ENCODE measurements around the gene GUCY1B1. TPM values are rescaled to one million over a fixed set of nuclear protein-coding genes. Genes with fewer than 3 reads are reported as not detected.
A peak's percentile ranks its signal among the peaks of the same experiment; 100 is the strongest.
"Not testable (repeated sequence)": the region's sequence is repeated elsewhere in the genome, so short reads cannot be mapped to it uniquely, and the experiment has no call there.

Gene GUCY1B1
- total RNA-seq, 1 experiment from 2014 or later = 3.2 TPM

DNA sequence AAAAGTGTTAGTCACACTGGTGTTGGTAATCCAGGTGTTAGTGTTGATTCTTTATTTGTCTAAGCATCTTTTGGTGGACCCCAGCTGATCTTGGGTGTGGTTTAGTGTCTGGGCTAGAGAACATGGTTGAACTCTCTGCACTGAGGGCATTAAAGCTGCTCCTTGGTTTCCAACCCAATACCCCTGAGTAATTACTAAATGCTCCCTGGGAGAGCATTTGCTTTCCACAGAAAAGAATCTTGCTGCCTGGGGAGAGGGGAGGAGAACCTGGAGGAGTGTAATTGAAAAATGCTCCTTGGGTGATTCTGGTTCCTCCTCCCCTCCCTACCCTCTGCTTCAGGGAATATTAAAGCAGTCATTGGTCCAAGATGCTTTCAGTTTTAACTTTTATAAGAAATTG is 3.1 kb downstream of the GUCY1B1 start:
- DNase-seq (ENCODE audit: low read depth) = no peak

DNA sequence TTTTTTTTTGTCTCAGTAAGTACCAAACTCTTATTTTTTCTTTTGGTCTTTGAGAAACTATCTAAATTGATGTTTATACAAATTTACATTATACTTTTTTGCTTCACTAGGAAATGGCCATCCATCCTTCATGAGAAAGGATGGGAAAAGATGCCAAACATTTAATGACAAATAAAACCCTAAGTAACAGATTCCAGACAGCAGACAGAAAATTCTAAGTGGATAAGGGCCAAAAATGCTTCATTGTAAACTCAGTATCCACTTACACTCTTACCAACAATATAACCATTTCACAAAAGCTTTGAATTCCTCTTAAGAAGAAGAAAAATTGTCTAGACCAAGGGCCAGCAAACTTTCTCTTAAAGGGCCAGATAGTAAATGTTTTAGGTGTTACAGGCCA is 3.5 kb downstream of the GUCY1B1 start:
- DNase-seq (ENCODE audit: low read depth) = no peak

DNA sequence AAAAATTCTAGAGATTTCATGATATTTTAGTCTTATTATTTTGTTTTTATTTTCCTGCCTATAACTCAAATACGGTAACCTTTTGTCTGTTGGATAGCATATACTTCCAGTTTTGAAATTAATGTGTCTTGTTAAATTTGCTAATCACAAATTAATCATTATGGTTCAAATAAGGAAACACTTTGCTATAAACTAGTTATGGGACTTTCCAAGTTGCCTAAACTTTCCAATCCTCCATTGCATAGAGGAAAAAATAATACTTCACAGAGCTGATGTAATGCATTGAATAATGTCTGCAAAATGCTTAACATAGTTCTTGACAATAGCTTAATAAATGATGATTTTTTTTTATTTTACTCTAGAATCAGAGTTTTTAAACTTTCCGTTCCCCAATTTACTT is 4.7 kb downstream of the GUCY1B1 start:
- DNase-seq (ENCODE audit: low read depth) = no peak

DNA sequence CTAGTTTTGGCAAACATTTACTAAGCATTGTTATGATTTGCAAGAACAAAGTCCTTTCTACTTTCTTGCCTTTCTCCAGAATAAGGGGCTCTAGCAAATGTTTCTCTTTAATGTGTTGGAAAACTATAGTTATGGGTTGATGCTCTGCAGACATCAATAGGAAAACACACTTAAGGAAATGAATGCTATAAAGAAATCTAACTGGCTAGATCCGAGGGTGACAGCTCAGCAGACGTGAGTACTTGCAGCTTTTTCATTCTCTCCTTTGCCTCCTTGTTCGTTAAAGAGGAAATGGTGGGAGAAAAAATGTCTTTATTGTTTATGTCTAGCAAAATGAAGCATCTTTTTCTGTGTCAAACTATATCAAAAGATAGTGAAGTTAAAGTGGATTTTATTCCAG is 6.3 kb downstream of the GUCY1B1 start:
- DNase-seq (ENCODE audit: low read depth) = no peak

DNA sequence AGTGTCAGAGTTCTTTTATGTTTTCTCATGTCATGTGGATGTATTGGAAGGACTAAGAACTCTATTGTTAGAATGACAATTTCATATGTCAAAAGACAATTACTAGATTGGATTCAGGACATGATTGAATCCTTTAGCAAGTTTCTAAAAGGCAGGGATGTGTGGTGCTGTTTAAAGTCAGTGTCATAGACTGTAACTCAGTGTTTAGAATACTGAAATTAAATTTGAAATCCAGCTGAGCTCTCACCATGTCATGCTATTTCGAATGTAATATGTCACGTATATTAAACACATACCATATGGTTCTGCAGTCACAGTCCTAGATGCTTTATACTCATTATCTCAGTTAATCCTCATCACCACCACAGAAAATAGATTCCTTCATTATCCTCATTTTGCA is 7.8 kb downstream of the GUCY1B1 start:
- no peak for DNase-seq (ENCODE audit: low read depth)

DNA sequence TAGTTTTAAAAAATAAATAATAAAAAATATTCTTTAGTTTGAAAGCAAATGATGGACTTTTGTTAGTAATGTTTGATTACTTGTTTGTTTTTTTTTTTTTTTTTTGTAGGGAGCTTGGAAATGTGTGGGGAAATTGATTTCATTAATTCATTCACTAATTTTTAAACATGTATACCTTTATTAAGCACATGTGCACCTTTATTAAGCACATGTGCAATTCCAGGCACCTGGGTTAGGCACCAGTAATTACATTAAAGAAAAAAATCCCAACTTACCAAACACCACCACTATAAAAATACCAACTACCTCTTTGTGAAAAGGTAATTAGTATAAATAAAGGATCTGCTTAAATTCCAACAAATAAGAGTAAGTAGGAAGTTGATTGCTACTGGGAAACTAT is 9.5 kb downstream of the GUCY1B1 start:
- DNase-seq (ENCODE audit: low read depth) = no peak

DNA sequence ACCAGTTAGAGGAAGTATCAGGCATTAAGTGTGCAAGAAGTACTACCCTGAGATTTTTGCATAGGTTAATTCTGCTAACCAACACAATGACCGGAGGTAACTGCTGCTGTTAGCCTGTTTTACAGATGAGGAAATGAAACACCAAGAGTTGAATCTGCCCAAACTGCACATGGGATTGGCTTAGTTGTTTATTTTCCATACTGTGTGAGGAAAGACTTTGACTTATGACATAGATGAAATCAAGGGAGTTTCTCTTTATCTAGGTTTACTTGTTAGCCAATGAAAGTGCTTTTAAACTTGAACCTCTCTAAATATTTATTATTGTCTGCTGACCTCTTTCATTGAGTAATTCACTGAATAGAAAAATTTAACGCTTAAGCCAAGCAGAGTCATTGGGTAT is 10.3 kb downstream of the GUCY1B1 start:
- DNase-seq (ENCODE audit: low read depth) = no peak

DNA sequence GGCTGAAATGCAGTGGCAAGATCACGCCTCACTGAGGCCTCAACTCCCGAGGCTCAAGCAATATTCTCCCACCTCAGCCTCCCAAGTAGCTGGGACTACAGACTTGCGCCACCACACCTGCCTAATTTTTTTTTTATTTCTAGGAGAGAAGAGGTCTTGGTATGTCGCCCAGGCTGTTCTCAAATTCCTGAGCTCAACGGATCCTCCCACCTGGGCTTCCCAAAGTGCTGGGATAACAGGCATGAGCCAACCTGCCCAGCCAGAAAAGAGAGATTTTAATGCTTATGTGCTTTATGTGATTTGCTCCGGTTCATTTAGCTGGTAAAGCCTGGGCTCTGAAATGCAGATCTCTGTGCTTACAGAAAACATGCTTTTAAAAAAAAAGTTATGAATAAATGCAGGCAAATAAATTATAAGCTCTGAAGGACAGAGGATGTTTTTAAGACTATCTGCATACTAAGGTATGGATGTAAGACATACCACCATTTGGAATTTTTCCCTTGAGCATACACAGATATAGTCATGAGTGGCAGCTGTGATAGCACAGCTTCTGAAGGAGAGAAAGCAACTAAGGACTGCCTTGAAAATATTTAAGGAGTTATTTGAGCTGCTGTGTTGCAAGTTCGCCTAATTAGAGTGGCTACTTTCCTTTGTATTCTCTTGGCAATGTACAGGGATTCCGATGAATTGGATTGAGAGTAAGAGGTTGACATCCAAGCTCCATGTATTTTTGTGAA is 13.8 kb downstream of the GUCY1B1 start:
- no peak for DNase-seq (ENCODE audit: low read depth)

DNA sequence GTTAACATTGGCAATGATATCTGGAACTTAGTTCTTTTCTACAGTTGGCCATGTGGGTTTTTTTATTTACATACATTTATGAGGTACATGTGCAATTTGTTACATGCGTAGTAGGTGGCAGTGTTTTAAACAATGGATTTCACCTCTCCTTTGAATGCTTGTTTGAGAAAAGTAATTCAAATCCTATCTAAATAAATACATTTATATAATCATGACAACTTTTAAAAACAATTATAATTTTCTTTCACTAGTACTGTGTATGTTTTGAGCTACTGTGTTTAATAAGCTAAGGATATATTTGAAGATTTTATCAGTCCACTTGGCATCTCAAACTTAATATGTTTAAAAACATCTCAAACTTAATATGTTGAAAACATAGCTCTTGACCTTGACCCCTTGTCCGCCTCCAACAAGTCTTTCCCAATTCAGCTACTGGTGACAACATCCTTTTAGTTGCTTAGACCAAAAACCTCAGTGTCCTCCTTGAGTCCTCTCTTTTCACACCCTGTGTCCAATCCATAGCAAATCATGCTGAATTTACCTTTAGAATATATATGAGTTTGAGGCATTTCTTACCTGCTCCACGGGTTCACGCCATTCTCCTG is 14.5 kb downstream of the GUCY1B1 start:
- DNase-seq (ENCODE audit: low read depth) = no peak

DNA sequence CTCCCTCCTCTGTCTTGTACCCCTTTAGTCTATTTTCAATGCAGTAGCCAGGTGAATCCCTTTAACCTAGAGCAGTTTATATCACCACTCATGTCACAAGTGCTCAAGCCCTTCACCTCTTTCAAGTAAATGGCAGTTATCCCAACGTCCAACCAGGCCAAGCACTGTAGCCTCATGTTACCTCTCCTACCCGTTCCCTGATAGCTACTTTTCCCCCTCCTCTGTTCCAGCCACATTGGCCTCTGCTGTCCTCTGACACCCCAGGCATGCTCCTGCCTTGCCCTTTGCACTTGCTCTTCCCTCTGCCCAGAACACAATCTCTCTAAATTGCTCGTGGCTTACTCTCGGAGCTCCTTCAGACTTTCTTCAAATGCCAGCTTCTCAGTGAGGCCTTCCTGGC is 15.2 kb downstream of the GUCY1B1 start:
- DNase-seq (ENCODE audit: low read depth) = no peak

DNA sequence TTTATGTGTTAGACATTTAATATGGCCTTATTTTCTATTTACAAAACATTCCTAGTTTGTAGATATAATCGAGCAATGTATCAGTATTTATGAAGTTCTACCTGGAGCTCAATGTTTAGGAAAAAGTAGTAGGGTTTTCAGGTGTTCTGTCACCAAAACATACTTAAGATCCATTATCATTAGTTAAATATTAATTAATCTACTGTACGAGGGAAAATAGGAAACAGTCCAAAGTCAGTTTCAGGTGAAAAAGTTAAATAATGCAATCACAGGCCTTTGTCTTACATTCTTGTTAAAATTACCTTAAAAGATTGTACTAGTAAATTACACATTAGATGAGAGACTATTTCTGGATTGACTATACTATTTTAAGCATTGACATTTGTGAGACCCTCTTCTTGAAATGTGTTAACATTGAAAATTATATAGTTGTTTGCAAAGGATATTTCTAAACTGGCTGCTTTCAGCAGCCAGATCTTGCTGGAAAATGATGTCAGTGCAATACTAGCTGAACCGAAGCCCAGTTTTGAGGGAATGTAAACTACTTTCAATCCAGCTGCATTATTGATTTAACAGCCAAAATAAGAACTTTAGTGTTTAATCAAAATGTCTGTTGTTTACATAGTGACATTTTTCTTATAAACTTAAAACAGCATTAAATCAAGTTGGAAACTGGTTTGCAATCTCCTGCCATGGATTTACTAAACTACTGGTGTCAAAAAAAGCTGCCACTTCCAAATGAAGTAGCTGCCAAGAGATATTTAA is 19.3 kb downstream of the GUCY1B1 start:
- no peak for DNase-seq (ENCODE audit: low read depth)

DNA sequence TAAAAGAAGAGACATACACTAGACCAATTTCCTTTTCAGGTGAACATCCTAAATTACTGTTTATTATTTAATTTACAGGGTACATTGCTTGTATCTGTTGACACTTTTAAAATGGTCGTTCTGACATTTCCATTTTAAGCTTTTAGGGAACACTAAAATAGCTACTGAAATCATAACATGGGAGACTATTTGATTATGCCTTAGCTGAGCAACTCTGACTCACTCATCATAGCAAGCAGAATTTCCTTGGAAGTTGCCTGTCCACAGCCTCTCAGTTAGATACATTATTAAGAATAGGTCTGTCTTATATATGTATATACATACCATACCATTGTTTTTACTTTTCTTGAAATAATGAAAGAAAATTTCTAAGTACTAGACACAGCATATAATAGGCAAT is 22.0 kb downstream of the GUCY1B1 start:
- DNase-seq (ENCODE audit: low read depth) = peak; percentile 8

DNA sequence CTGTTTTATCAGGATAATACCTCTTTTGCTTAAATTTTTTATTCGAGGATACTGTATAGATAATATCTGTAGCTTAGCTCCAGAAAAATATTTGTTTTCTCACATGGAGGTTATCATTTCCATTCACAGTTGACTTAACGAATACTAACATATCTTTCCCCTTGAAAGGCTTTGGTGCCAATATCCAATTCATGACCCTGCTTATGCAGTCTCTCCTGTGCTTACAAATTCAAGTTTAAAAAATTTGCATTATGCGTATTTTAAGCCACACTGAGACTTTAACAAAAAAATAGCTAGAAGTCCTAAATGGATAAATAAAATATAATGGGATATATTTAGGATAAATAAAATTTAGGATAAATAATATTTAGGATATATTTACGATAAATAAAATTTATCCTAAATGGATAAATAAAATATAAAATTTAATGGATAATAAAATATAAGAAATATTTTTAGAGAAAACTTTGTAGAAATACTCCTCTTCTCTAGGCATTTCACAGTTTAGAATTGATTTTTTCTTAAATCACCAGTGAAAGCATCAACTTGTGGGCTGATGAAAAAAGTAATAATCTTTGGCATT is 22.5 kb downstream of the GUCY1B1 start:
- DNase-seq (ENCODE audit: low read depth) = no peak

DNA sequence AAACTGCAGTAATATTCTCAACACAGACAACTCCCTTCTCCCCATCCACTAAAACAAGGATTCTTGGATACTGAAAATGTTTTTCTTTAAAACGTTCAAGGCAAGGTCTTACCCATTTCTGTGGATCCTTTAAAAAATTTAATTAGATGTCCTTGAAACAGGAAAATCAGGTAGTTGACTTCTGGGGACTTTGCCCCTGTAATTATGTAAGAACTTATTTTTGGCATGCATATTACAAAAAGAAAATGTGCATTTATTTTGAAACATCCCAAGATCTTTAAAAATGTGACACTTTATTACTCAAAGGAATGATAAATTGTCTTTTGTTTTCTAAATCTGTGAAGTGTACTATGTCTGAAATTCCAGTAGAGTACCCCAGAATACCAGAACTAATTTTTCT is 25.8 kb downstream of the GUCY1B1 start:
- no peak for DNase-seq (ENCODE audit: low read depth)

DNA sequence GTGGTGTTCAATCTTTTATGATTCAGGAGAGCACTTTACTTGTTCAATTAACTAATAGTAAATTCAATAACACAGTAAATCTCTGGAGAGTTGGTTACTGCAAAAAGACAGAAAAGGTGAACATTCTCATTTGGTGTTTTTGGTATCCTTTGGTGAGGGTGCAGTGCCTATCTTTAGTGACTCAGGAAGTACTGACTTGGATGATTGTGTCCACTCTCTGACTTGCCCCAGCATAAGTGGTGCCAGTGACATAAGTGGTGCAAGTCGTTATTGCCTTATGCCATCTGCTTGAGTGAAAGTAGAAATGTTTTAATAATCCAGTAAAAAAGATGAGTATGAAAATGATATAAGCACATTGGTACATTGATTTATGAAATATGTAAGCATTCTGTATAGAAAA is 27.0 kb downstream of the GUCY1B1 start:
- DNase-seq (ENCODE audit: low read depth) = no peak

DNA sequence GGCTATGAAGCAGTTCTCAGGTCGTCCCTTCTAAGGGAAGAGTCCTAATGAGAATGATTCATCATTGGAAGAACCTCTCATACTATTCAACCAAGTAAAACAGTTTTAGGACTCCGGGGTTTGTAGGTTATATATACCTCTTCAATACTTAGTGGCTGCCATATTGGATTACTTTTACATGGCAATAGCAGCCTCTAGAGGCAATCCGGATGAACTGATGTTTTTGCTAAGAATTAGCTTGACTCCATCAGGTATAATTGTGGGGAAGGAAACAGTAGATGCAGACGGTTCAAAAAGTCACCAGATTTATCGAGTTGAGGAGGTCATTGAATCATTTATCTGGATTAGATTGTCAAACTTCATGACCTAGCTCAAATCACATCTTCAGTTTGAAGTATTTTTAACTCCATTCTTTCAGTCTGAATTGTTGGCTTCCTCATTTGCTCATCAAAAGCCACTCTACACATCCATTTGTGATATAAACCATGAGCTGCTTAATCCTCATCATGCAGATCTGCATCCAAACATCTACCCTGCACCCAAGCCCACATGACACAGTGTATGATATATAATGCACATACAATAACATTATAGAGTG is 28.4 kb downstream of the GUCY1B1 start:
- peak; percentile 60 for DNase-seq (ENCODE audit: low read depth)

DNA sequence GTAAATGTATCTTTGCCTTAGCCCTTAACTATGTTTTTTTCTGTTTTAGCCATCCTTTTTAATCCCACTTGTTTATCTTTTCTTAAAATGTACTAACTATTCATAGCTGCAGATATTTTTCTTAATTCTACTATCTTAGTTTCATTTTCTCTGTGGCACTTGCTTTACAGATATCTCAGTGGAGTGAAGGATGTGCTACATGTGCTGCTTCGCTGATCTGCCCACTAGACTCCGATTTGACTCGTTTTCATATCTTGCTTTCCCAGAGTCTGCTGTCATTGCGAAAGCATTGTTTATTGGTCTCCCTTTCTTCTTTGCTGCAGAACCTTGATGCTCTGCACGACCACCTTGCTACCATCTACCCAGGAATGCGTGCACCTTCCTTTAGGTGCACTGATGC is 30.6 kb downstream of the GUCY1B1 start:
- no peak for DNase-seq (ENCODE audit: low read depth)

DNA sequence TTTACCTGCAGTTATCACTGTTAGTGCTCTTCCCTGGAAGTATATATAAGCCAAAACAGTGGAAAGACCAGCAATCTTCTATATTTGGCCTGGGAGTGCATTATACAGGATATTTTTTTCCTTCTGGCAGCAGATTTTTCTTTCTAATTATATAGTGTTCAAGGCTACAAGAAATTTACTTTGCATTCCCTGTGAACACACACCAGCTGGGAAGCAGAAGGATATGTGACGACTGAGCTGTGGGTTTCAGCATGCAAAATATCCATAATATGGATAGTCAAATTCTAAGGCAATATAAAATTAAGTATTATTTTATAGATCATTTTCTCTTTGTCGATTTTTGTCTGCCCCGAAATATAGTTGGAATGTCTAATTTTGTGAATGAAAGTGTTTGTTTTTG is 31.2 kb downstream of the GUCY1B1 start:
- DNase-seq (ENCODE audit: low read depth) = no peak

DNA sequence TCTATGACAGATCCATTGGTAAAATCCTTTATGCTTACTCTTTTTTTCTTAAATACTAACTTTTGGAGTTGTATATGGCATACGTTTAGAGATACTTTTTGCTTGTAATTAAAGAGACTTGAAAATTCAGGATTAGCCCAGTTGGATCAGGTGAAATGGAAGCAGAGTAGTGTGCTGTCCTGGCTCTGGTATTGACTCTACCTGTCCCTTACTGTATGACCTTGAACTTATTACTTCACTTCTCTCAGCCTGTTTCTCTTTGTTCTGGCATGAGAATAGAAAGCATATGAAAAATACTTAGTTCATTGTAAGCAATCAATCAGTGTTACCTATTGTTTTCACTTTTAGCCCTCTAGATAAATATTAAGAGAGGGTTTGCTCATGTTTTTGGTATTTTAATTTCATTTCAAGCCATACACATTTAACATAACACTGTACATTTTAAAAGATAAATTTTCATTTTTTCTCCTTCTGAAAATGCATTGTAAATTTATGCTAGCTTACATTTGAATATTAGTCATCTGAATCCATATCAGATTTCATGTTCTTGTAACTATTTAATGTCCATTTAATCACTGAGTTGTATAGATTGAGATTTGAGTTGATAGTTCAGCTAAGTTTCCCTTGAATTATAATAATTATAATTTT is 35.9 kb downstream of the GUCY1B1 start:
- DNase-seq (ENCODE audit: low read depth) = no peak

DNA sequence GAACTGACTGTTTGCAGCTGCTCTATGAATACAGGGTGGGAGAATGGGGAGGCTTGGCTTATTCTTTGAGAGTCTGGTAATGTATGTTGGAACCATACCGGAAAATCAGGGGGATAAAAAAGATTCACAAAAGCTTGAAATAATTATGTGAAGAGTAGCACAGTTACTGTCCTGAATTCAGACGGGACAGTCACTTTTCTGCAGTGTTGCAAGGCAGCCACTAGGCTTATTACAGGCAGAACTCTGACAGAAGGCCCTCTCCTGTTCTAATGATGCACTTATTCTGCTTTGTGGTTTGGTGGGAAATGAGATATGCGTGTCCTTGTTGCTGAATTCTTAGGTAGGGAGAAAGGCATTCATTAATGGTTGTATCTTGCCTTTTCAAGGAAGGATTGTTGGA is 37.2 kb downstream of the GUCY1B1 start:
- DNase-seq (ENCODE audit: low read depth) = peak; percentile 60

DNA sequence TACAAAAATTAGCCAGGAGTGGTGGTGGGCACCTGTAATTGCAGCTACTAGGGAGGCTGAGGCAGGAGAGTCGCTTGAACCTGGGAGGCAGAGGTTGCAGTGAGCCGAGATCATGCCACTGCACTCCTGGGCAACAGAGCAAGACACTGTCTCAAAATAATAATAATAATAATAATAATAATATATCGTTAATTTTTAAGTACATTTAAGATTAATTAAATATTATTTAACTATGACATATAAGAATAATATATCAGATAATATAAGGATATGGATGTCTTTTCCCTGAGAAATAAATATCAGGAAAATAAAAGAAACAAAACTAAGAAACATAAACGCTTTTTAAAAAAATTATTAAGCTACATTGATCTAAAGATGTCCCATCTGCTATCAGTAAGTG is 38.8 kb downstream of the GUCY1B1 start:
- not testable (repeated sequence) for DNase-seq (ENCODE audit: low read depth)
